NCI-H510A treated with DMSO at 0.1 percent for 48 hours (cell line): ENCODE data around the gene ESR2.
"Not testable (repeated sequence)": the region's sequence is repeated elsewhere in the genome, so short reads cannot be mapped to it uniquely, and the experiment has no call there.

Experiments
- DNase-seq: peaks from one replicate; lab custom pipeline; 2025; lab: John Stamatoyannopoulos, UW

Gene ESR2

GRCh38 chr14:64038841-64039542 is 255.2 kb downstream of the ESR2 start:
- no peak for DNase-seq

GRCh38 chr14:64037869-64038745 is 256.1 kb downstream of the ESR2 start:
- DNase-seq = not testable (repeated sequence)

GRCh38 chr14:64035143-64035542 is 259.0 kb downstream of the ESR2 start:
- DNase-seq = no peak
